PC-9 (cell line): Measurements from ENCODE around the gene MIER2.

Source experiments
- EZH2 ChIP-seq: fragments of 200-600 bp; sonication (generic); IDR thresholded peaks from 2 replicates; pipeline ENCODE4 v1.8.0; 2017; ENCODE audit warnings: antibody characterized with exemption, low read depth
- TF ChIP-seq, protein P1 (sequence below): fragments of 200-600 bp; sonication (generic); conservative IDR thresholded peaks from 2 replicates; pipeline ENCODE4 v1.6.1; 2017; ENCODE audit warnings: mixed run types, antibody characterized with exemption, mild to moderate bottlenecking, moderate library complexity

DNA sequence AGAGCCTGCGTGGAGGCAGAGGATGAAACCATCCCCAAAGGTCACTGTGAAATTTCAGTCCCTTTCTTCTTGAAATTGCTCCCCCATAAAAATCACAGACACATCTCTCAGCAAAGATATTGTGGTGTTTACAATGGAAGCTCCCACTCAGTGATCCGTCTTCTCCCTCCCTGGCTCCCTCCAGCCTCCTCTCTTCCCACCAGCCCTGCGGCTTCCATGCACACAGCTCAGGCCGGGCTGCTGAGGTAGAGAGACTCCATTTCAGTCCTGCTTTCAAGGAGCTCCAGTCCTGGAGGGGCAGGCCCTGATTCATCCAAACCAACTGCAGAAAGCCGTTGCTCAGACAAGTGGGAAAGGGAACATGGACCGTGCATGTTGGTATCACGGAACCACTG lies 24.0 kb upstream of the MIER2 start:
- TF ChIP-seq, protein P1, sequence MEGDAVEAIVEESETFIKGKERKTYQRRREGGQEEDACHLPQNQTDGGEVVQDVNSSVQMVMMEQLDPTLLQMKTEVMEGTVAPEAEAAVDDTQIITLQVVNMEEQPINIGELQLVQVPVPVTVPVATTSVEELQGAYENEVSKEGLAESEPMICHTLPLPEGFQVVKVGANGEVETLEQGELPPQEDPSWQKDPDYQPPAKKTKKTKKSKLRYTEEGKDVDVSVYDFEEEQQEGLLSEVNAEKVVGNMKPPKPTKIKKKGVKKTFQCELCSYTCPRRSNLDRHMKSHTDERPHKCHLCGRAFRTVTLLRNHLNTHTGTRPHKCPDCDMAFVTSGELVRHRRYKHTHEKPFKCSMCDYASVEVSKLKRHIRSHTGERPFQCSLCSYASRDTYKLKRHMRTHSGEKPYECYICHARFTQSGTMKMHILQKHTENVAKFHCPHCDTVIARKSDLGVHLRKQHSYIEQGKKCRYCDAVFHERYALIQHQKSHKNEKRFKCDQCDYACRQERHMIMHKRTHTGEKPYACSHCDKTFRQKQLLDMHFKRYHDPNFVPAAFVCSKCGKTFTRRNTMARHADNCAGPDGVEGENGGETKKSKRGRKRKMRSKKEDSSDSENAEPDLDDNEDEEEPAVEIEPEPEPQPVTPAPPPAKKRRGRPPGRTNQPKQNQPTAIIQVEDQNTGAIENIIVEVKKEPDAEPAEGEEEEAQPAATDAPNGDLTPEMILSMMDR: no peak
- no peak for TF ChIP-seq EZH2
